Breast epithelium (tissue), 4 donors: ENCODE measurements around the gene RXRG. TPM values are rescaled to one million over a fixed set of nuclear protein-coding genes. Genes with fewer than 3 reads are reported as not detected.

Source experiments
- DNase-seq, 2 donors: peaks; one replicate each; pipeline ENCODE4 v3.0.0-alpha.2; 2019; ENCODE audit warnings: low spot score in 2 of 2
- H3K27ac ChIP-seq, 2 donors: fragments of 200-600 bp; sonication (generic) in 1 of 2; one replicate each; pipeline ENCODE4 v1.5.1; 2016 to 2019; ENCODE audit warnings: mild to moderate bottlenecking in 1 of 2
- H3K27me3 ChIP-seq, 2 donors: fragments of 200-600 bp; sonication (generic) in 1 of 2; one replicate each; pipeline versions ENCODE4 v1.5.1 to v1.6.0; 2017 to 2019; ENCODE audit warnings: control low read depth in 1 of 2, mild to moderate bottlenecking in 1 of 2
- H3K36me3 ChIP-seq: fragments of 200-600 bp; one replicate; pipeline ENCODE4 v1.5.1; 2019
- H3K4me1 ChIP-seq, 2 donors: fragments of 200-600 bp; sonication (generic); one replicate each; pipeline ENCODE4 v1.5.1; 2016 to 2019; ENCODE audit warnings: control low read depth in 1 of 2
- H3K4me3 ChIP-seq, 3 donors: fragments of 200-600 bp; sonication (generic); 1 replicate in 2 of 3; 2 replicates in 1 of 3; pipeline ENCODE4 v1.5.1; 2016 to 2019; ENCODE audit warnings: mild to moderate bottlenecking in 3 of 3, moderate library complexity in 2 of 3
- H3K9me3 ChIP-seq, 2 donors: fragments of 200-600 bp; sonication (generic) in 1 of 2; one replicate each; pipeline ENCODE4 v1.5.1; 2016 to 2019; ENCODE audit warnings: control low read depth in 1 of 2
- CTCF ChIP-seq, 3 donors: fragments of 450-650 bp; IDR thresholded peaks; one replicate each; pipeline ENCODE4 v1.5.1; 2016 to 2017; ENCODE audit warnings: antibody characterized with exemption in 3 of 3, mild to moderate bottlenecking in 3 of 3, moderate library complexity in 3 of 3
- POLR2A ChIP-seq: fragments of 450-650 bp; IDR thresholded peaks from one replicate; pipeline ENCODE4 v1.6.1; 2016; ENCODE audit warnings: antibody characterized with exemption, mild to moderate bottlenecking, moderate library complexity
- POLR2AphosphoS5 ChIP-seq, 3 donors: sonication (generic); formaldehyde crosslinking; IDR thresholded peaks; one replicate each; pipeline ENCODE4 v1.6.1; 2017; ENCODE audit warnings: antibody characterized with exemption in 3 of 3
- intact Hi-C: fragments of 100-400 bp; cut with DNase I; formaldehyde crosslinking; loops from one replicate; pipeline ENCODE4 v1.15.1; 2023; ENCODE audit warnings: low total_unique reads
- total RNA-seq, 3 donors: library from RNA; depleted of rRNA; stranded (reverse); fragments of >200 nt; gene quantifications; one replicate each; pipeline ENCODE4 v1.1.0, GENCODE V29; 2016

RXRG gene
- total RNA-seq, 3 donors from 2014 or later, result 0.16 TPM; not detected in 2

DNA sequence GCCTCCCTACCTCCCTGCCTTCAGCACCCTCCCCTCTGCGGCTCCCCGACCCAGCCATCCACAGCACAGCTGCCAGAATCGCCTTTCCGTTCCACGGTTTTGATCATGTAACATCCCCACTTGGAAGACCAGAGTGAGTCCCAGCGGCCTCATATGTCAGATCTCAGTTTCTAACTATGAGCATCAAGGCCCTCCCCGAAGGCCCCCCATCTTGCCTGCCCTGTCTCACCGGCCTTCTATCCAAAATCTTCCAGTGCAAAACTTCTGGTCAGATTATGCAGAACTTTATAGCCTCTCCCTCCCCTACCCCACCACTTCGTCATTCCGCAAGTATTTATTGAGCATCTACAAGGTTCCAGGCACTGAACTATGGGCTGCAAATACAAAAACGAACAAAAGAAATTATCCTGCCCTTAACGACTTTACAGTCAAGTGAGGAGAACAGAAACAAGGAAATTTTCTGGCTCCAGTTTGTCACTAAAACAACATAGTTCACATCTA is 68.1 kb downstream of the RXRG start:
- no peak for DNase-seq
- TF ChIP-seq POLR2AphosphoS5 (IDR thresholded peaks at IDR 0.05), result no peak
- no peak for TF ChIP-seq POLR2A
- TF ChIP-seq CTCF (IDR thresholded peaks at IDR 0.05), result no peak
- H3K36me3 ChIP-seq, result no peaks in the 10 kb centered on the region
- H3K27me3 ChIP-seq, result no peaks in the 10 kb centered on the region
- H3K9me3 ChIP-seq, result no peaks in the 10 kb centered on the region
- H3K27ac ChIP-seq, result peak overlapping the region; percentile 91 to 95
- H3K4me3 ChIP-seq, result peak overlapping the region; percentile 32 to 72 (median 53)
- intact Hi-C loops, result no loop called here
- peaks cover 3 to 6% of the 10 kb centered on the region in 2 donors for H3K4me1 ChIP-seq

DNA sequence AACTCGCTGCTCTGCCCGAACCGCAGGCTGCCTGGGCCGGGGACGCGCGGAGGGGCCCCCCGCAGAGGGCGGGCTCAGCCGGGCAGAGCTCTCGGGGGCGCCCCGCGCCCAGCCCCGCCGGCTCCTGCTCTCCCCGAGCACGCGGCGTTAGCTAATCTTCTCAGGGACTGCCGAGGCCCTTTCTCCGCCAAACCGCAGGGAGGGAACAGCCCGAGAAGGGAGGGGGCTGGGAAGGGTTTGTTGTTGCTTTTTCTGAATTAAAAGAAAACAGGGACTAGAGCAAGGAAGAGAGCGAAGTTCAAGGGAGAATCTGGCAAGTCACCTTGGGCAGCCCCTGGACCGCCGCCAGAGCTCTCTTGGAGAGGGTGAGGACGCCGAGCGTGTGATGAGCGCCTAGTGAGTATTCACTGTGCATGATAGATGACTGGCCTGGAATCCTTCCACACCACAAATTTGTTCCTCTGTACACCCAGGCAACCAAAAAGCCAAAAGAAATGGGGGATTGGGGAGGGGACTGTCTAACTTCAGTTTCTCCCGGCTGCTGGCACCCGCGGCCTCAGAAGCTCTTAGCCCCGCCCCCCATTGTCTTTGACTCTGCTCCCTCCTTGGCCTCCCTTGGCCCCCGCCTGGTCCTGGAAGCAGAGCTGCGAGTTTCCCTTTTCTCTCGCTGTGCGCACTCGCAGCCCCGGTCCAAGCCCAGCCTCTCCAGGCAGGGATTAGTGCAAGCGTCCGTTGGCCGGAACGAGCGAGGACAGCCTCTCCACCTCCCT is 68.7 kb downstream of the RXRG start:
- Histone ChIP-seq H3K4me3 (peak overlapping the region; percentile 32 to 72 (median 53)), H3K4me1 (peaks cover 3 to 6% of the 10 kb centered on the region in 2 donors), H3K27ac (peak overlapping the region; percentile 91 to 95), H3K36me3 (no peaks in the 10 kb centered on the region), H3K27me3 (no peaks in the 10 kb centered on the region), H3K9me3 (no peaks in the 10 kb centered on the region)
- TF ChIP-seq POLR2A, result no peak
- TF ChIP-seq POLR2AphosphoS5 (IDR thresholded peaks at IDR 0.05), result peak; percentile 19 to 46 (median 29)
- TF ChIP-seq CTCF (IDR thresholded peaks at IDR 0.05), result no peak
- intact Hi-C loops, result no loop called here
- DNase-seq, result peak; percentile 76 to 86

DNA sequence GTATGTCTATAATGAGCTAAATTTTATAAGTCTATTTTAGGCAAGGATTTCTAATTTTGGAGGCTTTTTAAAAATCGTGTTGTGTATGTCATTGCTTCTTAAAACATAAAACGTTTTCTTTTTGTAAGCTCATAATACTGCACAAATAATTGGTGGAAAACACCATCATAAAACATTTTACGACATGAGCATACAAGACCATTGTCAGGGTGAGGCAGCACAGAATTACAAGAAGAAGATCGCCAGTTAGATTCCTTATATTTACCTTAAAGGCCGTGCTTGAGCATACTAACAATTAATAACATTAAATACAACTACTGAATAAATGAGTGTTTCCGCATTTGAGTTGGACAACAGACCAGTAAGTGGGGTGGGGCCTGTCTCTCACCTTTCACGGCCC is 69.3 kb downstream of the RXRG start:
- Histone ChIP-seq H3K27me3 (no peaks in the 10 kb centered on the region), H3K36me3 (no peaks in the 10 kb centered on the region), H3K9me3 (no peaks in the 10 kb centered on the region), H3K27ac (peak overlapping the region; percentile 91 to 95), H3K4me1 (peaks cover 3 to 6% of the 10 kb centered on the region in 2 donors), H3K4me3 (peak overlapping the region; percentile 32 to 72 (median 53))
- no peak for DNase-seq
- TF ChIP-seq POLR2AphosphoS5 (IDR thresholded peaks at IDR 0.05), result no peak
- TF ChIP-seq POLR2A, result no peak
- TF ChIP-seq CTCF (IDR thresholded peaks at IDR 0.05), result no peak
- intact Hi-C loops, result no loop called here

DNA sequence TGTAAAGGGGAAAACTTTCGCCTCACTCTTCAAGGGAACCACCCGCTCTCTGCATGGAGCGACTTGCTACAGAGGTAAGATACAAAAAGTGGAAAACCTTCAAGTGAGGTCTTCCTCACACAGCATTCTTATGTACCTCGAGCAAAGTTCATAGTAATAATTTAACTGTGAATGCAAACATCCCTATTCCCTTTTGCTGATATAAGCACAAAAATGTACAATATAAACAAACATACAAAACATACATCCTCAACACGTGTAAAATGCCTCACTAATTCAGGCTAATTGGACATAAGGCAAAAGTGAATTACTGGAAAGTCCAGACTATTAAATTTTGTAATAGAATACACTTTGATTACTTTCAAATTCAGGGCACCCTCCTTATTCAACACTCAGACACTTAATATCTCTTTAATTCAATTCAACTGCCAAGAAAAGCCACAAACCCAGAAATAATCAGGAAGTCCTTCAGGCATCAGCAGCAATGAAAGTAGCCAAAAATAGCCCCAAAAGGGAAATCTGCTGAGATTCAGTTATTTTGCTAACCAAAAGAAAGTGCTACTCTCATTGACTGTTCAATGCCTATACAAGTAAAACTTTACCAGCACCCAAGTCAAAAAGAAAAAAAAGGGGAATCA is 73.2 kb downstream of the RXRG start:
- H3K27me3 ChIP-seq, result peaks cover 0 to 4% of the 10 kb centered on the region in 2 donors
- peaks cover 3 to 6% of the 10 kb centered on the region in 2 donors for H3K4me1 ChIP-seq
- TF ChIP-seq CTCF (IDR thresholded peaks at IDR 0.05) (no peak), POLR2A (no peak), POLR2AphosphoS5 (IDR thresholded peaks at IDR 0.05) (no peak)
- DNase-seq, result no peak
- no peaks in the 10 kb centered on the region for H3K36me3 ChIP-seq
- no peaks in the 10 kb centered on the region for H3K9me3 ChIP-seq
- intact Hi-C loops, result no loop called here
- no peak overlapping the region for H3K27ac ChIP-seq
- no peak overlapping the region for H3K4me3 ChIP-seq
